HepG2 (cell line): Measurements from ENCODE around the gene SECTM1. TPM values are rescaled to one million over a fixed set of nuclear protein-coding genes. Genes with fewer than 3 reads are reported as not detected.

Experiments
- GATAD2A ChIP-seq: IDR thresholded peaks from 2 replicates; pipeline ENCODE4 v1.6.1; 2016
- NPAS2 ChIP-seq: sonication (generic); formaldehyde crosslinking; IDR thresholded peaks from 2 replicates; pipeline ENCODE4 v1.8.0; 2022; ENCODE audit warnings: mild to moderate bottlenecking, missing genetic modification reagents, borderline replicate concordance
- NR2F6 ChIP-seq, 2 experiments: IDR thresholded peaks; 2 replicates each; pipeline ENCODE4 v1.6.1; 2016; ENCODE audit warnings: antibody characterized with exemption in 1 of 2, mild to moderate bottlenecking in 1 of 2
- POLR2A ChIP-seq, 2 experiments: IDR thresholded peaks; 2 replicates each; pipeline ENCODE4 v1.6.1; 2011; ENCODE audit warnings: low read depth in 2 of 2, low read length in 2 of 2, mild to moderate bottlenecking in 1 of 2, moderate library complexity in 1 of 2; ENCODE audit not compliant: insufficient read depth in 1 of 2
- RAD21 ChIP-seq: fragments of 450-650 bp; formaldehyde crosslinking; IDR thresholded peaks from 2 replicates; pipeline ENCODE4 v1.5.0; 2020; ENCODE audit warnings: mild to moderate bottlenecking
- RARA ChIP-seq: IDR thresholded peaks from 2 replicates; pipeline ENCODE4 v1.6.1; 2016; ENCODE audit warnings: missing genetic modification reagents, missing compliant biosample characterization
- SAFB2 ChIP-seq: sonication (generic); formaldehyde crosslinking; IDR thresholded peaks from 2 replicates; pipeline ENCODE4 v1.5.1; 2020; ENCODE audit warnings: missing genetic modification reagents, low read depth, mild to moderate bottlenecking, borderline replicate concordance
- YEATS4 ChIP-seq: sonication (generic); formaldehyde crosslinking; IDR thresholded peaks from 2 replicates; pipeline ENCODE4 v1.4.0; 2020; ENCODE audit warnings: missing genetic modification reagents, borderline replicate concordance
- ZMYM3 ChIP-seq: sonication (generic); formaldehyde crosslinking; IDR thresholded peaks from 2 replicates; pipeline ENCODE4 v1.5.1; 2020; ENCODE audit warnings: mild to moderate bottlenecking, missing genetic modification reagents
- ZNF20 ChIP-seq: sonication (generic); formaldehyde crosslinking; IDR thresholded peaks from 2 replicates; pipeline ENCODE4 v1.4.0; 2020; ENCODE audit warnings: mild to moderate bottlenecking, moderate library complexity, missing genetic modification reagents
- ZNF224 ChIP-seq: sonication (generic); formaldehyde crosslinking; IDR thresholded peaks from 2 replicates; pipeline ENCODE4 v1.5.0; 2020; ENCODE audit warnings: mild to moderate bottlenecking, missing genetic modification reagents
- ZNF235 ChIP-seq: sonication (generic); formaldehyde crosslinking; IDR thresholded peaks from 2 replicates; pipeline ENCODE4 v1.8.1; 2023; ENCODE audit warnings: mild to moderate bottlenecking, missing genetic modification reagents, borderline replicate concordance
- ZNF34 ChIP-seq: sonication (generic); formaldehyde crosslinking; IDR thresholded peaks from 2 replicates; pipeline ENCODE4 v1.4.0; 2020; ENCODE audit warnings: mild to moderate bottlenecking, missing genetic modification reagents, borderline replicate concordance
- ZNF367 ChIP-seq: sonication (generic); formaldehyde crosslinking; IDR thresholded peaks from 2 replicates; pipeline ENCODE4 v1.4.0; 2020; ENCODE audit warnings: missing genetic modification reagents, borderline replicate concordance
- ZNF441 ChIP-seq: sonication (generic); formaldehyde crosslinking; IDR thresholded peaks from 2 replicates; pipeline ENCODE4 v1.7.0; 2021; ENCODE audit warnings: missing genetic modification reagents, borderline replicate concordance
- ZNF768 ChIP-seq: sonication (generic); formaldehyde crosslinking; IDR thresholded peaks from 2 replicates; pipeline ENCODE4 v1.4.0; 2020; ENCODE audit warnings: missing genetic modification reagents
- polyA plus RNA-seq, 8 experiments: library from polyadenylated mRNA; depleted of rRNA in 3 of 8; stranded (reverse) in 7 of 8; unstranded in 1 of 8; fragments of >200 nt; fragmentation: Illumina TruSeq in 4 of 8; extraction: Trizol in 4 of 8; gene quantifications; 2 replicates each; pipeline versions ENCODE4 v1.2.1 to v1.2.3, GENCODE V29; 2011 to 2016; ENCODE audit warnings: low read depth in 4 of 8, missing spikeins in 1 of 8, mixed read lengths in 1 of 8; ENCODE audit not compliant: insufficient read depth in 1 of 8
- total RNA-seq, 5 experiments: library from RNA; depleted of rRNA; stranded (reverse); fragments of >200 nt; fragmentation: Illumina TruSeq; extraction: Trizol; gene quantifications; 2 replicates each; pipeline ENCODE4 v1.2.3, GENCODE V29; 2016; ENCODE audit warnings: low read depth in 1 of 5
- TF ChIP-seq, protein P1 (sequence below): sonication (generic); formaldehyde crosslinking; conservative IDR thresholded peaks from 2 replicates; pipeline ENCODE4 v1.4.0; 2020; ENCODE audit warnings: missing genetic modification reagents
- TF ChIP-seq, protein P2 (sequence below): sonication (generic); formaldehyde crosslinking; IDR thresholded peaks from 2 replicates; pipeline ENCODE4 v1.5.1; 2020; ENCODE audit warnings: mild to moderate bottlenecking, missing genetic modification reagents, borderline replicate concordance
- TF ChIP-seq, protein P3 (sequence below): sonication (generic); formaldehyde crosslinking; IDR thresholded peaks from 2 replicates; pipeline ENCODE4 v1.4.0; 2020; ENCODE audit warnings: missing genetic modification reagents
- TF ChIP-seq, protein P4 (sequence below): sonication (generic); formaldehyde crosslinking; IDR thresholded peaks from 2 replicates; pipeline ENCODE4 v1.5.0; 2020; ENCODE audit warnings: missing genetic modification reagents, mild to moderate bottlenecking, borderline replicate concordance
- TF ChIP-seq, protein P5 (sequence below): sonication (generic); formaldehyde crosslinking; IDR thresholded peaks from 2 replicates; pipeline ENCODE4 v1.4.0; 2020; ENCODE audit warnings: missing genetic modification reagents, mild to moderate bottlenecking, borderline replicate concordance

SECTM1 gene
- total and polyA plus RNA-seq, 2 of the 13 experiments (the other 11 are each of a cell fraction or from before 2014, with no cell fraction given) = 3.5 to 5.3 TPM

DNA sequence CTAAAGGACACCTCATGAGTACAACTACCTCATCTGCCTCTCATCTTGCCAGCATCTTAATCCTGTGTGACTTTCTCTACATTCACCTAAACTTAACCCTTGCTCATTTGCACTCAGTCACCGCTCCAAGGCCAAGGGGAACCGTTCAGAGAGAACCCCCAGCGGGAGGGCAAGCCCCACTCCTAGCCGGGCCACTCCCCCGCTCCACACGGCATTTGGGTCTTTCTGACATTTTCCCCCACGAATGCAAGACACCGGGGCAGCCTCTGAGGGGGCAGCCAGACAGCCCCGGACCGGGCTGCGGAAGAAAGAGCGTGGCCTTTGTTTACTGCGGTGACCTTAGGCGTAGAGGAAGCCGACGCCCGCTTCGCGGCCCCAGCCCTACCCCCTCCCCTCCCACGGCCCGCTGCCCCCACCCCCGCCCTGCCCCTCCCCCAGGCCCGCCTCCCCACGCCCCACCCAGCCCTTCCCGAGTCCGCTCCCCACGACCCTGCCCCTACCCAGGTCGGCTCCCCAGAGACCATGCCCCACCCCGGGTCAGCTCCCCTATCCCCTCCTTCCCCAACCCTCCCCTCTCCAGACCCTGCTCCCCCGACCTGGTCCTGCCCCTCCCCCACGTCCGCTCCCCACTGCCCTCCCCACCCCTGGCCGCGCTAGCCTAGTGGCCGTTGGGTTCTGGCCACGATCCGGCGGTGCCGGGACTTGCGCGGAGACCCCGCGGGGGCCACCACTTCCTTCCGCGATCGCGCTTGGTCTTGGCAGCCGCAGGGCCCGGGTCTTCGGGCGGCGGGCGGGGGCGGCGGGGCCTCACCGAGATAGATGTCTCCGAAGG, 60.9 kb downstream of the SECTM1 start (continued):
- TF ChIP-seq, protein P1, sequence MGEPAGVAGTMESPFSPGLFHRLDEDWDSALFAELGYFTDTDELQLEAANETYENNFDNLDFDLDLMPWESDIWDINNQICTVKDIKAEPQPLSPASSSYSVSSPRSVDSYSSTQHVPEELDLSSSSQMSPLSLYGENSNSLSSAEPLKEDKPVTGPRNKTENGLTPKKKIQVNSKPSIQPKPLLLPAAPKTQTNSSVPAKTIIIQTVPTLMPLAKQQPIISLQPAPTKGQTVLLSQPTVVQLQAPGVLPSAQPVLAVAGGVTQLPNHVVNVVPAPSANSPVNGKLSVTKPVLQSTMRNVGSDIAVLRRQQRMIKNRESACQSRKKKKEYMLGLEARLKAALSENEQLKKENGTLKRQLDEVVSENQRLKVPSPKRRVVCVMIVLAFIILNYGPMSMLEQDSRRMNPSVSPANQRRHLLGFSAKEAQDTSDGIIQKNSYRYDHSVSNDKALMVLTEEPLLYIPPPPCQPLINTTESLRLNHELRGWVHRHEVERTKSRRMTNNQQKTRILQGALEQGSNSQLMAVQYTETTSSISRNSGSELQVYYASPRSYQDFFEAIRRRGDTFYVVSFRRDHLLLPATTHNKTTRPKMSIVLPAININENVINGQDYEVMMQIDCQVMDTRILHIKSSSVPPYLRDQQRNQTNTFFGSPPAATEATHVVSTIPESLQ = no peak
- TF ChIP-seq ZMYM3 (CRISPR knock-in tag) (no peak), NPAS2 (CRISPR knock-in tag) (no peak), ZNF235 (CRISPR knock-in tag) (no peak), NR2F6 (IDR thresholded peaks at IDR 0.05) (peak; percentile 51), NR2F6 (CRISPR knock-in tag; IDR thresholded peaks at IDR 0.05) (peak; percentile 41; the same call in 1 of the 2 replicates), YEATS4 (CRISPR knock-in tag) (no peak), ZNF224 (CRISPR knock-in tag) (0 out of 2 replicates have a peak, but pooled peaks have one; percentile 4), ZNF34 (CRISPR knock-in tag) (no peak), ZNF367 (no peak), RAD21 (CRISPR knock-in tag) (0 out of 2 replicates have a peak, but pooled peaks have one; percentile 27), SAFB2 (CRISPR knock-in tag) (no peak), ZNF441 (CRISPR knock-in tag) (no peak), RARA (peak; percentile 38; the same call in 1 of the 2 replicates), POLR2A (IDR thresholded peaks at IDR 0.05; ENCODE audit: insufficient read depth in 1 of 2, low read depth in 2 of 2, low read length in 2 of 2) (peak in 1 of 2 experiments; percentile 39; a peak in 2 of 4 replicates), GATAD2A (CRISPR knock-in tag) (0 out of 2 replicates have a peak, but pooled peaks have one; percentile 12), ZNF768 (no peak), ZNF20 (peak; percentile 68)
- TF ChIP-seq, protein P2, sequence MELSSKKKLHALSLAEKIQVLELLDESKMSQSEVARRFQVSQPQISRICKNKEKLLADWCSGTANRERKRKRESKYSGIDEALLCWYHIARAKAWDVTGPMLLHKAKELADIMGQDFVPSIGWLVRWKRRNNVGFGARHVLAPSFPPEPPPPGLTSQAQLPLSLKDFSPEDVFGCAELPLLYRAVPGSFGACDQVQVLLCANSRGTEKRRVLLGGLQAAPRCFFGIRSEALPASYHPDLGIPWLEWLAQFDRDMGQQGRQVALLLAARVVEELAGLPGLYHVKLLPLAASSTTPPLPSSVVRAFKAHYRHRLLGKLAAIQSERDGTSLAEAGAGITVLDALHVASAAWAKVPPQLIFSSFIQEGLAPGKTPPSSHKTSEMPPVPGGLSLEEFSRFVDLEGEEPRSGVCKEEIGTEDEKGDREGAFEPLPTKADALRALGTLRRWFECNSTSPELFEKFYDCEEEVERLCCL (CRISPR knock-in tag) = no peak
- TF ChIP-seq, protein P3, sequence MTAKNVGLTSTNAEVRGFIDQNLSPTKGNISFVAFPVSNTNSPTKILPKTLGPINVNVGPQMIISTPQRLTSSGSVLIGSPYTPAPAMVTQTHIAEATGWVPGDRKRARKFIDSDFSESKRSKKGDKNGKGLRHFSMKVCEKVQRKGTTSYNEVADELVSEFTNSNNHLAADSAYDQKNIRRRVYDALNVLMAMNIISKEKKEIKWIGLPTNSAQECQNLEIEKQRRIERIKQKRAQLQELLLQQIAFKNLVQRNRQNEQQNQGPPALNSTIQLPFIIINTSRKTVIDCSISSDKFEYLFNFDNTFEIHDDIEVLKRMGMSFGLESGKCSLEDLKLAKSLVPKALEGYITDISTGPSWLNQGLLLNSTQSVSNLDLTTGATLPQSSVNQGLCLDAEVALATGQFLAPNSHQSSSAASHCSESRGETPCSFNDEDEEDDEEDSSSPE (CRISPR knock-in tag) = peak; percentile 21; the same call in 1 of the 2 replicates
- TF ChIP-seq, protein P4, sequence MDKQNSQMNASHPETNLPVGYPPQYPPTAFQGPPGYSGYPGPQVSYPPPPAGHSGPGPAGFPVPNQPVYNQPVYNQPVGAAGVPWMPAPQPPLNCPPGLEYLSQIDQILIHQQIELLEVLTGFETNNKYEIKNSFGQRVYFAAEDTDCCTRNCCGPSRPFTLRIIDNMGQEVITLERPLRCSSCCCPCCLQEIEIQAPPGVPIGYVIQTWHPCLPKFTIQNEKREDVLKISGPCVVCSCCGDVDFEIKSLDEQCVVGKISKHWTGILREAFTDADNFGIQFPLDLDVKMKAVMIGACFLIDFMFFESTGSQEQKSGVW (CRISPR knock-in tag) = no peak
- TF ChIP-seq, protein P5, sequence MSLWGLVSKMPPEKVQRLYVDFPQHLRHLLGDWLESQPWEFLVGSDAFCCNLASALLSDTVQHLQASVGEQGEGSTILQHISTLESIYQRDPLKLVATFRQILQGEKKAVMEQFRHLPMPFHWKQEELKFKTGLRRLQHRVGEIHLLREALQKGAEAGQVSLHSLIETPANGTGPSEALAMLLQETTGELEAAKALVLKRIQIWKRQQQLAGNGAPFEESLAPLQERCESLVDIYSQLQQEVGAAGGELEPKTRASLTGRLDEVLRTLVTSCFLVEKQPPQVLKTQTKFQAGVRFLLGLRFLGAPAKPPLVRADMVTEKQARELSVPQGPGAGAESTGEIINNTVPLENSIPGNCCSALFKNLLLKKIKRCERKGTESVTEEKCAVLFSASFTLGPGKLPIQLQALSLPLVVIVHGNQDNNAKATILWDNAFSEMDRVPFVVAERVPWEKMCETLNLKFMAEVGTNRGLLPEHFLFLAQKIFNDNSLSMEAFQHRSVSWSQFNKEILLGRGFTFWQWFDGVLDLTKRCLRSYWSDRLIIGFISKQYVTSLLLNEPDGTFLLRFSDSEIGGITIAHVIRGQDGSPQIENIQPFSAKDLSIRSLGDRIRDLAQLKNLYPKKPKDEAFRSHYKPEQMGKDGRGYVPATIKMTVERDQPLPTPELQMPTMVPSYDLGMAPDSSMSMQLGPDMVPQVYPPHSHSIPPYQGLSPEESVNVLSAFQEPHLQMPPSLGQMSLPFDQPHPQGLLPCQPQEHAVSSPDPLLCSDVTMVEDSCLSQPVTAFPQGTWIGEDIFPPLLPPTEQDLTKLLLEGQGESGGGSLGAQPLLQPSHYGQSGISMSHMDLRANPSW (CRISPR knock-in tag) = no peak
